Panc1 (cell line): ENCODE measurements around the gene ADRM1.

ENCODE experiments used
- CTCF ChIP-seq: fragments of 450-650 bp; IDR thresholded peaks from 2 replicates; pipeline ENCODE4 v1.5.1; 2017; ENCODE audit warnings: mild to moderate bottlenecking
- POLR2AphosphoS5 ChIP-seq: IDR thresholded peaks from 2 replicates; pipeline ENCODE4 v1.6.1; 2012; ENCODE audit warnings: mild to moderate bottlenecking, low read depth, low read length, moderate library complexity

- TF ChIP-seq CTCF (no peak), POLR2AphosphoS5 (no peak)
Measured at GRCh38 chr20:62292108-62292507, 10.7 kb upstream of the ADRM1 start.
